SW 1271 (cell line): Measurements from ENCODE around the gene TMIGD2.
"Not testable (repeated sequence)": the region's sequence is repeated elsewhere in the genome, so short reads cannot be mapped to it uniquely, and the experiment has no call there.

ENCODE experiments used
- DNase-seq, 2 experiments: peaks; one replicate each; lab custom pipeline; 2025; lab: John Stamatoyannopoulos, UW

TMIGD2 gene

GRCh38 chr19:4302243-4302640 is at the start of gene TMIGD2:
TSS of gene TMIGD2 (minus strand) at chr19:4302389. CDS start at chr19:4302385, 4 bp downstream.
- no peak for DNase-seq

GRCh38 chr19:4350726-4351125 is 48.5 kb upstream of the TMIGD2 start:
- no peak for DNase-seq

- DNase-seq: no peak
Measured at GRCh38 chr19:4350111-4350510, 47.9 kb upstream of the TMIGD2 start.

- not testable (repeated sequence) for DNase-seq
Measured at GRCh38 chr19:4349225-4349624, 47.0 kb upstream of the TMIGD2 start.

GRCh38 chr19:4347521-4347920 is 45.3 kb upstream of the TMIGD2 start:
- no peak for DNase-seq

- no peak for DNase-seq
Measured at GRCh38 chr19:4346020-4346383, 43.8 kb upstream of the TMIGD2 start.

- DNase-seq: no peak
Measured at GRCh38 chr19:4345342-4346019, 43.3 kb upstream of the TMIGD2 start.

- peak; percentile 66 to 71 for DNase-seq
Measured at GRCh38 chr19:4343370-4344307, 41.5 kb upstream of the TMIGD2 start, which contains the start of gene MPND. TSS of gene MPND (plus strand) at chr19:4343562. CDS start at chr19:4343594, 32 bp downstream.

GRCh38 chr19:4342615-4343369 is 40.6 kb upstream of the TMIGD2 start:
- peak; percentile 96 to 99 for DNase-seq

GRCh38 chr19:4342314-4342614 is 40.1 kb upstream of the TMIGD2 start:
- no peak for DNase-seq

GRCh38 chr19:4338441-4339355 is 36.5 kb upstream of the TMIGD2 start, which contains the start of gene STAP2:
TSS of gene STAP2 (minus strand) at chr19:4338827. CDS start at chr19:4338753, 74 bp downstream.
- no peak for DNase-seq

- no peak for DNase-seq
Measured at GRCh38 chr19:4337906-4338440, 35.8 kb upstream of the TMIGD2 start.

- no peak for DNase-seq
Measured at GRCh38 chr19:4334929-4335570, 32.9 kb upstream of the TMIGD2 start.

- no peak for DNase-seq
Measured at GRCh38 chr19:4329858-4330257, 27.7 kb upstream of the TMIGD2 start.

- DNase-seq: not testable (repeated sequence)
Measured at GRCh38 chr19:4328991-4329681, 26.9 kb upstream of the TMIGD2 start.

GRCh38 chr19:4328243-4328990 is 26.2 kb upstream of the TMIGD2 start:
- DNase-seq: no peak

GRCh38 chr19:4327877-4328242 is 25.7 kb upstream of the TMIGD2 start:
- no peak for DNase-seq

GRCh38 chr19:4327252-4327876 is 25.2 kb upstream of the TMIGD2 start:
- DNase-seq: no peak

GRCh38 chr19:4326837-4327251 is 24.7 kb upstream of the TMIGD2 start:
- DNase-seq: no peak
